Stimulated activated CD4-positive, alpha-beta T cell treated with anti-CD3 and anti-CD28 coated beads, TNF-alpha, amount 100 ng/mL, for 48 hours (primary cell): ENCODE data around the gene CLOCK.

Experiments
- DNase-seq, 3 donors: peaks; one replicate each; pipeline ENCODE4 v3.0.0-alpha.2; 2020; ENCODE audit warnings: low read depth in 3 of 3

Gene CLOCK

GRCh38 chr4:55540271-55540670 lies 6.4 kb downstream of the CLOCK start:
- no peak for DNase-seq

- DNase-seq, result no peak
Observed at GRCh38 chr4:55539658-55540057, 7.1 kb downstream of the CLOCK start.

- DNase-seq, result no peak
Observed at GRCh38 chr4:55538531-55538930, 8.2 kb downstream of the CLOCK start.

- DNase-seq, result no peak
Observed at GRCh38 chr4:55534306-55534705, 12.4 kb downstream of the CLOCK start.

GRCh38 chr4:55530691-55531090 lies 16.0 kb downstream of the CLOCK start:
- DNase-seq, result no peak

GRCh38 chr4:55530167-55530566 lies 16.5 kb downstream of the CLOCK start:
- DNase-seq, result no peak

- DNase-seq, result no peak
Observed at GRCh38 chr4:55528491-55528890, 18.2 kb downstream of the CLOCK start.

- no peak for DNase-seq
Observed at GRCh38 chr4:55524844-55525571, 21.7 kb downstream of the CLOCK start.

GRCh38 chr4:55518442-55518841 lies 28.3 kb downstream of the CLOCK start:
- DNase-seq, result no peak

- DNase-seq, result no peak
Observed at GRCh38 chr4:55517526-55518229, 29.0 kb downstream of the CLOCK start.

- DNase-seq, result no peak
Observed at GRCh38 chr4:55512922-55513571, 33.7 kb downstream of the CLOCK start.

GRCh38 chr4:55512077-55512476 lies 34.6 kb downstream of the CLOCK start:
- DNase-seq, result no peak

GRCh38 chr4:55510685-55511084 lies 36.0 kb downstream of the CLOCK start:
- DNase-seq, result no peak

- no peak for DNase-seq
Observed at GRCh38 chr4:55509266-55509665, 37.4 kb downstream of the CLOCK start.

- no peak for DNase-seq
Observed at GRCh38 chr4:55507612-55508011, 39.1 kb downstream of the CLOCK start.

GRCh38 chr4:55503169-55503568 lies 43.5 kb downstream of the CLOCK start:
- DNase-seq, result no peak

GRCh38 chr4:55500072-55500471 lies 46.6 kb downstream of the CLOCK start:
- no peak for DNase-seq

- no peak for DNase-seq
Observed at GRCh38 chr4:55499495-55499894, 47.2 kb downstream of the CLOCK start.

- no peak for DNase-seq
Observed at GRCh38 chr4:55498051-55498450, 48.7 kb downstream of the CLOCK start.

- DNase-seq, result no peak
Observed at GRCh38 chr4:55491486-55491885, 55.2 kb downstream of the CLOCK start.

GRCh38 chr4:55488716-55489115 lies 58.0 kb downstream of the CLOCK start:
- DNase-seq, result no peak

- no peak for DNase-seq
Observed at GRCh38 chr4:55485821-55486220, 60.9 kb downstream of the CLOCK start.

- DNase-seq, result no peak
Observed at GRCh38 chr4:55483315-55483714, 63.4 kb downstream of the CLOCK start.
